HG03135 (cell line): Measurements from ENCODE around the gene USE1.

Experiments
- ATAC-seq: cut with Tn5 transposase; IDR thresholded peaks from one replicate; pipeline ENCODE4 v1.9.1; 2021; ENCODE audit warnings: mild to moderate bottlenecking, moderate library complexity; ENCODE audit not compliant: unreplicated experiment

USE1 gene

GRCh38 chr19:17256130-17256529, 41.0 kb downstream of the USE1 start:
- no peak for ATAC-seq

GRCh38 chr19:17259118-17259780, 44.1 kb downstream of the USE1 start:
- ATAC-seq: no peak

- no peak for ATAC-seq
Measured at GRCh38 chr19:17259934-17260333, 44.8 kb downstream of the USE1 start.

- ATAC-seq: no peak
Measured at GRCh38 chr19:17260842-17261325, 45.7 kb downstream of the USE1 start.

DNA sequence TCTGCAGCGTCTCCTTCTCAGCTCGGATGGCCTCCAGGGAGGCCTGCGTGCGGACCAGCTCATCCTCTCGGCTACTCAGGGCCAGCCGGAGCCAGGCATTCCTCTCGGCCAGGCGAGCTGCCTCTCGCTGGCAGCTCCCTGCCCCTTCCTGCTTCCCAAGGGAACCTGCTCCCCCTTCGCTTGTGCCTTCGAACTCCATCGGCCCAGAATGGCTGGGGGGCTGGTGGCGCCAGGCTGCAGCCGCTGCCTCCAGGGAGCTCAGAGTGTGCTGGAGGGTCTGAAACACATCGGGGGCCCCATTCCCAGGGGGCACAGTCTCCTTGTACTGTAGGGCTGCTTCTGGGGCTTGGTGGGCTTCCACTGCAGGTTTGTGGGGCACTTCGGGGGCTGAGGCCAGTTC, 47.4 kb downstream of the USE1 start:
- no peak for ATAC-seq

DNA sequence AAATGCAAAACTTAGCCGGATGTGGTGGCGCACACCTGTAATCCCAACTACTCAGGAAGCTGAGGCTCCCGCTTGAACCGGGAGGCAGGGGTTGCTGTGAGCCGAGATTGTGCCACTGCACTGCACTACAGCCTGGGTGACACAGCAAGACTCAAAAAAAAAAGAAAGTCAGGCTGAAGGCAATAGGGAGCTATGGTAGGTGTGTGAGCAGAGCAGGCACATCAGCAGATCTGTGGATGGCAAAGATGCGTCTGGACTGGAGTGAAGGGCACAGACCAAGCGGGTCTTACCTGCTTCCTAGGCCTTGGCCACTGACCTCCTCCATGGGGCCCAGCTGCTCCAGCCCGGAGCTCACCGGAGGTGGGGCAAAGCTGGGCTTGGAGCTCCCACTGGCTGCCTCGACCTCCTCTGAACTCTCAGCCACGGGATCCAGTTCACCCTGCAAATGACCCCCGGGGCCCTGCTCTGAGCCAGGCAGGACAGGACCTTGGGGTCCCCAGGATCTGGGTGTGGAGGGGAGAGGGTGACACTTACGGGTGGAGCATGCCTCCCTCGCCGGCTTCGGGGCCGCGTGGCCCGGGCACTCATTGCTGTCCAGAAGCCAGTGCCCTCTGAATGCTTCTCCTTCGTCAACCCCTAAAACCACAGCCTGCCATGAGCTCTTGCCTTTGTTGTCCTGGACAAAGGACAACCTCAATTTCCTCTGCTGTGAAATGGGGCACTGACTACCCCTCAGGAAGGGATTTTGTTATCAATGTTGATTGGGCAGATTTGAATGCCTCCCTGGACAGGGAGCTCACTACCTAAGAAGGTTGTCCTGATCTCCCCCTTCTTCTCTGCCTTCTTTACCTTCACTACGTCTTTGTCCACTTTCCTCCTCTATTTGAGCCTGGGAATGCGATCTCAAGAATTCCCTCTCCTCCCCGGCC, 48.8 kb downstream of the USE1 start:
- ATAC-seq: no peak

DNA sequence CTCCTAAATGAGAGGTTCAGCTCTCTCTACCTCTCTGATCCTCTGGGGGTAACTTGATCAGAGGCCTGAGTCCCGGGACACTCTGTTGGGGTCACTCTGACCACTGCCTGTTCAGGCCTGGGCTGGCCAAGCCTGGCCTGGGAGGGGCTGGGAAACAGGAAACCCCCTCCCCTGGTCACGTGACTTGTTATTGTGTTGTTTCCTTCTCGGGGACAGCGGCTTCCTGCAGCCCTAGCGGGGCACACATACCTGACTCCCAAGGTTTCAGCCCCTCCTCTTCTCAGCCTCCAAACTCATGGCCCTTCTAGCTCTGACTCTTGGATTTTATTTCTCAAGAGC, 49.5 kb downstream of the USE1 start, which contains the start of gene USHBP1:
TSS of gene USHBP1 (minus strand) at position 105 of the 339 bp plus-strand sequence. CDS start 446 bp downstream, outside the sequence.
- ATAC-seq: no peak

DNA sequence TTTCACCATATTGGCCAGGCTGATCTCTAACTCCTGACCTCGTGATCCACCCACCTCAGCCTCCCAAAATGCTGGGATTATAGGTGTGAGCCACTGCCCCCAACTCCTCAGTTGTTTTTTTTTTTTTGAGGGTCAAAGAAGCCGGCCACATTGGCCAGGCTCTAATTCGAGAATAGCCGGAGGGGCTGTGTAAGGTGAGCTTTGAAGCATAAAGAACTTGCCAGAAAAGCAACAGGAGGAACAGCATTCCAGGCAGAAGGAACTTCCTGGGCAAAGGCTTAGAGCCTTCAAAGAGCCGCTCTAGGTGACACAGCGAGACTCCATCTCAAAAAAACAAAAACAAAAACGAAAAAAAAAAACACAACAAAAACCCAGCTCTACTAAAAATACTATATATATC, 50.9 kb downstream of the USE1 start:
- no peak for ATAC-seq

DNA sequence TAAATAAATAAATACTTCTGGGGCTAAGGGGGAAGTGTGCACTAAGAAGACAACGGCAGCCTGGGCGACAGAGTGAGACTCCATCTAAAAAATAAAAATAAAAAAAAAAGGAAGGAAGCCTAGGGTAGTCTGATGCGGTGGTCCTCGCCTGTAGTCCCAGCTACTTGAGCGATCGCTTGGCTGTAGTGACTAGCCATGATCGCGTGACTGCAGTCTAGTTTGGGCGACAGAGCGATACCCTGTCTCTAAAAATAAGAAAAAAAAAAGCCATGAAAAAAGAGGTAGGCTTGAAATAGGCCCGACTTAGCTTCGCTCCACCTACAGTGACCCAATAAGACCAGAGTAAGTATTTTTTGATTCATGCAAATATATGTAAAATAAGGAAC, 51.4 kb downstream of the USE1 start:
- ATAC-seq: peak; percentile 23

DNA sequence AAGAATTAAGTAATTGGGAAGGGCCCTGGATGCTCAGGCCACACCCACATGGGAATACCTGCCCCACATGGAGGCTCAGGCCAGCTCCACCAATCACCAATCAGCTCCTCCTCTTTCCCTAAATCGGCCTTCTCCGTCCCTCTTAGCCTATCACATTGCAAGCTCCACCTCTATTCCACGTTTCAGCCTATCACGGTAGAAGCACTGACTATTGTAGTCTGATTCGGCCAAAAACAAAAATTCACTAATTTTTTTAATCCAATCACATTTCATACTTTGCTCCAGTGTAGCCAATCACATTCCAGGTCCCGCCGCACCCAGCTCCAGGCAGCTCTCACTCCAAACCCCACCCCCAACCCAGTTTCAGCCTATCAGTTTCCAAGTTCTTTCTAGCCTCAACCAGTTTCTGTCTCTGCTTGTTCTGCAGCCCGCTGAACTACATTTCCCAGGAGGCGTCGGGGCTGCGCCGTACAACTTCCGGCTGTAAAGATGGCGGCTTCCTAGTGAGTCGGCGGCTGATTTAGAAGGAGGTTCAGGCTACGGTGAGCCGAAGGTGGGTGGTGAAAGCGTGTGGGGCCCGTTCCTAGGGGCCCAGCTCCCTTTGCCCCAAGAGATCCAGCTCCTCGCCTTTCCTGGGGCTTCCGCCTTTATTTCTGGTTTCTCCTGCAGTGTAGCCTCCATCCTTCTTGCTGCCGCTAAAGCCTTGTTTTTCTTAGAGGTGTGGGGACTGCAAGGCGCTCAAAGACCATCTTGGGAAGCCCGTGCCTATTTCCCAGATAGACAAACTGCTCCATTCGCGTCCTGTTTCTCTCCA, 52.0 kb downstream of the USE1 start, which contains the start of gene BABAM1:
TSS of gene BABAM1 (plus strand) at position 469 of the 814 bp plus-strand sequence. CDS start 1,364 bp downstream, outside the sequence.
- peak; percentile 88 for ATAC-seq

- no peak for ATAC-seq
Measured at GRCh38 chr19:17268754-17269153, 53.6 kb downstream of the USE1 start.
